Tongue (tissue), 2 donors: ENCODE data around the gene PKHD1. TPM values are rescaled to one million over a fixed set of nuclear protein-coding genes. Genes with fewer than 3 reads are reported as not detected.
"Not testable (repeated sequence)": the region's sequence is repeated elsewhere in the genome, so short reads cannot be mapped to it uniquely, and the experiment has no call there.

ENCODE experiments used
- DNase-seq: peaks from one replicate; pipeline ENCODE4 v3.0.0-alpha.2; 2015
- total RNA-seq: library from RNA; depleted of rRNA; stranded (reverse); fragments of >200 nt; gene quantifications from one replicate; pipeline ENCODE4 v1.2.3, GENCODE V29; 2014

Gene PKHD1
- total RNA-seq, 1 donor from 2014 or later, result 1.4 TPM

DNA sequence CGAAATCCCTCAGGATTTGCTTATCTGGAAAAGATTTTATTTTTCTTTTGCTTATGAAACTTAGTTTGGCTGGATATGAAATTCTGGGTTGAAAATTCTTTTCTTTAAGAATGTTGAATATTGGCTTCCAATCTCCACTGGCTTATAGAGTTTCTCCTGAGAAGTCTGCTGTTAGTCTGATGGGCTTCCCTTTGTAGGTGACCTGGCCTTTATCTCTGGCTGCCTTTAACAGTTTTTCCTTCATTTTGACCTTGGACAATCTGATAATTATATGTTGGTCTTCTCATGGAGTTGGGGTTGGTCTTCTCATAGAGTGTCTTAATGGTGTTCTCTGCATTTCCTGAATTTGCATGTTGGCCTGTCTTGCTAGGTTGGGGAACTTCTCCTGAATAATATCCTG, 234.3 kb downstream of the PKHD1 start:
- DNase-seq, result not testable (repeated sequence)

- DNase-seq, result no peak
Measured at GRCh38 chr6:51846531-51846930, 240.9 kb downstream of the PKHD1 start.

GRCh38 chr6:51844336-51844735, 243.1 kb downstream of the PKHD1 start:
- no peak for DNase-seq

DNA sequence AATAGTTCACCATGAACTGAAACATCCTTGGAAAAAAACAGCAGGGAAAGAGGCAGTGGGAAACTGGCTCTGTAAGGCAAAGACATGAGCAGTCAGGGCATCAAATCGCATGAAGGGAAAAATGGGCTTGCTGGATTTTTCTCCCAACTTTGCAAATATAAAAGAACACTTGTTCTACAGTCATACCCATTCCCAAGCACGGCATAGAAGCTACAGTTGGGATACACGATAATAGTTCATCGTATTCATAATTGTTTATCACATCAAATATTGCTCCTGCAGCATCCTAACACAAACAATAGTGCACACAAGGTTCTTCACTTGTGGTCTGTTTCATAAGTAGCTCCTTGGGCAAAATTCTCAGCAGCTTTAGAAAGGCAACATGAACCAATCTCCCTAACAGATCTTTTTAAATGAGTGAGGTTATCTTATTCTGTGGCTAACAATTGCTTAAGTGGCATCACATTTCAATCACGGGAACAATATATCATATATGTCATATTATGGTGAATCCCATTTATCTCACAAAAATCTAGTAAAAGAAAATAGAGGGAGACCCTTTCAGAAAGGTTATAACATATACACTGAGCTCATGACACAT, 243.9 kb downstream of the PKHD1 start:
- no peak for DNase-seq

DNA sequence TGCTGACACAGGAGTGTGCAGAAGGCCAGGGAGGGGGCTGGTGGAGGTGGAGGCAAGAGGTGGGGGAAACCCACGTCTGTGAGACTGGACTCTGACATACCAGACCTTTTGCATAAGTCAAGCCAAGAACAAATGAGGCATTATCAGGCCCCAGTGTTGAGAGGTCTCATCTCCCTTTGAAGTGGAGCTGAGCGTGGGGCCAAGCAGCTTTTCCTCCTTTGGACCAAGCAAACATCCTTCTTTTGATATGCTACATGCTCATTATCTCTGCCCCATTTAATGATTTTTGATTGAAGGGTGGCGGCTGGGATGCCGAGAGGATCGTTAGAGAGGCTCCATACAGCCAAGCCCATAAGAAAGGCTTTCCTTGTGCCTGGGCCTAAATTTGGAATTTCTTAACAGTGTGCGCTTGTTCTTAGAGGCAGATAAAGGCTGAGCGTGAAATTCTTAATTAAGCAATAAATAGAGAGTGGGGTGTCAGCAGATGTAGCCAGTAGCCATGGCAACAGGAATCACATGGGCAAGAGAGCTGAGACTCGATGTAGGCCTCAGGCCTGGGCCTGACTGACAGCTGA, 244.5 kb downstream of the PKHD1 start:
- DNase-seq, result peak; percentile 47

DNA sequence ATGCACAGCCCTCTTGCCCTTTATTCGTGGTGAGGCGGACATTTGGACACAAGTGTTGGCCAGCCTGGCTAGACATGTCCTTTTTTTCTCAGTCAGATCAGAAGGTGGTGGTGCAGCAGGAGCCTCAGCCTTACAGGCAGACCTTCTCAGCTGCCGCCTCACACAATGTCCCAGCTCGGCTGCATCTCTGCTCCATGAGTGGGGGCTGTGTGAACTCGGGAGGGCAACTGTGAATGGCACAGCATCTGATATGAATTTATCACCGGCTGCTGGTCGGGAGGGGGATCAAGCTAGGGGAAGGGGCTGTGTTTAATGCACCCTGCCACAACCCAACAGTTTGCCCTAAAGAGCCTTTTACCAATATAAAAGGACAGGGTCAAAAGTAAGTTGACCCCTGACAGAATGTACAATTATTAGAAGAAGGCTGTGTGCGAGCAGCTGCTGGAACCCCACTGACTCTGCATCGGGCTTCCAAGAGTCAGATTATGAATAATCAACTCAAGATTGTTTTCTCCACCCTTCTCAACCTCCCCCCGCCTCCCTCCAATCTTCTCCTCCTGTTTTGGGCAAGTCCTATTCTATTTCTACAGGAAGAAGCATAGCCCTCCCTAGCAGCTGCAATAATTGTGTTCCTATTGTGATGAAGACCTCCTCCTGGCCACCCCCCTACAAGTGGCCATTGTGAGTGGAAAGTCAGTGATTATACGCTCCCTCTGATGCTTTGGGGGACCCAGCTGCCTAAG, 245.2 kb downstream of the PKHD1 start:
- DNase-seq, result peak; percentile 31

GRCh38 chr6:51841626-51842025, 245.8 kb downstream of the PKHD1 start:
- DNase-seq, result no peak

GRCh38 chr6:51839726-51840374, 247.6 kb downstream of the PKHD1 start:
- DNase-seq, result no peak

- no peak for DNase-seq
Measured at GRCh38 chr6:51830666-51831065, 256.7 kb downstream of the PKHD1 start.

GRCh38 chr6:51827580-51827979, 259.8 kb downstream of the PKHD1 start:
- DNase-seq, result no peak

DNA sequence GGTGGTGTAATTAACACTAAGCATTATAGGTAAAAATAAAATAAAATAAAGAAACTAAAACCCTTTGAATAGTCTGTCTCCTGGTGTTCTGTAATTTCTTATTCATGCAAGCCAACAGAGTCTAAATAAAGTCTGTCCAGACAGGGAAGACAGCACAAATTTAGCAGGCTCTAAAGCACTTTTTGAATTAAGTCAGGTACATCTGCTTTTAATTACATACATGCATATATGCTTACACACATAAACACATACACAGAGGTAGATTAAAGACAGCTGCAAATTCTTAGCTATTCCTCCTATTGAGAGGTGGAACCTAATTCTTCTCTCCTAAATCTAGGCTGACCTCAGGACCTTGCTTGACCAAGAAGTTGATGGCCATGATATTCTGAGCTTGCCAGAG, 262.5 kb downstream of the PKHD1 start:
- peak; percentile 59 for DNase-seq

DNA sequence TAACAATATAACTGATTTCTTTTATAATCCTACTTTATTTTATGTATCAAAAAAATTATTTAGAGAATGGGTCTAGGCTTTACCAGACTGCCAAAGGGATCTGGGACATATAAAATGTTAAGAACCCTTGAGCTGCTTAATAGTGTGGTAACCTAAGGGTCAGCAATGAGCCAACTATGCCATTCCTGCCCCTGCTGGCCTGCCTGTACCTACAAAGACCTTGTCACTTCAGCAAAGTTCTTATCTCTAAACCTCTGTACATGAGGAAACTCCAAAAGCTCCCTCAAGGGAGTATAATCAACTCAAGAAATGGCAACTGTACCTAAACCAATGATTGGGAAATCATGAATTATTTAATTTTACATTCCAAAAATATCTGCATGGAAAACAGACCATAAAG, 266.9 kb downstream of the PKHD1 start:
- no peak for DNase-seq

- DNase-seq, result no peak
Measured at GRCh38 chr6:51818520-51819022, 268.8 kb downstream of the PKHD1 start.

DNA sequence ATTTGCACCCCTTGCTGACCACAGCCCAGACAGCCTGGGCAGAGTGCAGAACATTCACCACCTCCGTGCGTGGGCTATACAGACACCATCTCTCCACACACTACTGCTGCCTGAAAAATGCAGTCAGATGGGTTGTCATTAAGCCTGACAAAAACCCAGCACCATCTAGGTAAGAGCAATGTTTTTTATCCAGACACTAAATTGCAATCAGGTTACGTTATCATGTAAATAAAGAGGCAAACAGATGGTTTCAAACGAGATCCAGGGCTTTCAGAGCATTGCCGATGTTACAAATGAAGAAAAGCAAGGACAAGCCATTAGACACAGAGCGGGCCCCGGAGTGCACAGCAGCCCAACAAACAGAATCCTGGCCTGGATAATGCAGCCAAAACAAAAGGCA, 269.6 kb downstream of the PKHD1 start:
- no peak for DNase-seq

DNA sequence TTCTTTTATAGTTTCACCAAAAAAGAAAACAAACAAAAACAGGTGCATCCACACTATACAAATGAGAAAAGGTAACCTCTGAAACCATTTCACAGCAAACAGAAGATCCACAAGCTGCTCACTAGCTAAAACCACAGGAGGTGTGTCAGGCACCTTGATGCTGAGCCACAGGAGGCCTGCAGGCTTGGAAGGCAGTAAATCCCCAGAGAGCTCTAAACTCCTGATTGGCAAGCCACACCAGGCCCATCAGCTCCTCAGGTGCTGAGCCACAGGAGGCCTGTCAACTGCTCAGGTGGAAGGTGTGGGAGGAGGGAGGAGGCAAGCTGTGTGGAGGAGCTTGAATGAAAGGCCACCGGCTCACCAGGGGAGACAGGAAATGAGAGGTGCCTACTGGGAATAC, 273.0 kb downstream of the PKHD1 start:
- DNase-seq, result no peak

- no peak for DNase-seq
Measured at GRCh38 chr6:51813904-51814303, 273.5 kb downstream of the PKHD1 start.

DNA sequence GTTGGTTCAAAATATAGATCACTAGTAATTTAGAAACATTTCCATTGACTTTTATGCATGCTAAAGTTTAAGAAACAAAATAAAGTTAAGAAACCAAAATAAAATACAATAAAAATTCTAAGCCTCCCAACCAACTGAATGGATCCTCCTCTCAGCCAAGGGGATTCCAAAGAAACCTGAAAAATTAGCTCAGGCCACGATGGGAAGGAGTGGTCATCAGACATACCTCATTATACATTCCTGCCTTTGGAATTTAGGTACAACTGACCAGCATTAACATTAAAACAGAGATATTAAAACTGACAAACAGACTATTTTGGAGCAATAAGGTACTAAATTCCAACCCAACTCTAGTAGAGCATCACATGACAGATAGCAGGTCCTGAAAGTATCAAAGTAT, 275.2 kb downstream of the PKHD1 start:
- DNase-seq, result no peak

DNA sequence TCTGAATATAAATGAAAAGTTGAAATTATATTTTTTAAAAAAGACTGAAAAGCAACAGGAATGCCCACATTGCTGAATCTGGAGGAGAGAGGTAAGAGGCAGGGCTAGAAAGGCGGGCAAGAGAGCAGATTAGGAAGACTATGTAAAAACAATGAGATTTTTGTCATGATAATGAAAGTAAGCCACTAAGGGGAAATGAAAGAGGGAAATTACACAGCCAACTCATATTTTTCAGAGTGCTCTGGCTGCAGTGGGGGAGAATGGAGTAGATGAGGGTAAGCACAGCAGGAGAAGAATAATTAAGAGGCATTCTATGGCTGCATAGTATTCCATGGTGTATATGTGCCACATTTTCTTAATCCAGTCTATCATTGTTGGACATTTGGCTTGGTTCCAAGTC, 281.9 kb downstream of the PKHD1 start:
- no peak for DNase-seq

DNA sequence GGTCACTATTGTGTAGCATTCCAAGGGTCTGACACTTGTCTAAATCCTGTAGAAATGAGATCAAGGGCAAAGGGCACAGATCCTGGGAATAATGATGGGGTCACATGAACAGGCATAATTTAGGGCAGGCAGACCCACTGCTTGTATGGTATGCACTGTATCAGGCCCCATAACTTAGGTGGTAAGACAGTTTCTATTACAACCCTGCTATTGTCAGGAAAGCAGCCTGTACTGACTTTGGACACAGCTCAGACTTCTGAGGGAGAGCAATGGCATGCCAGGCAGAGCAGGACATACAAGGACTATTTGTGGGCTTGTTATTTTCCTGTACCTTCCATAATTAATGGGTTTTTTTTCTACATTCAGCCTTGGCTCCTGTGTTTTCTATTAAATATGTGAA, 286.8 kb downstream of the PKHD1 start:
- no peak for DNase-seq

- DNase-seq, result no peak
Measured at GRCh38 chr6:51793393-51793792, 294.0 kb downstream of the PKHD1 start.

GRCh38 chr6:51792273-51793030, 295.0 kb downstream of the PKHD1 start:
- DNase-seq, result no peak

DNA sequence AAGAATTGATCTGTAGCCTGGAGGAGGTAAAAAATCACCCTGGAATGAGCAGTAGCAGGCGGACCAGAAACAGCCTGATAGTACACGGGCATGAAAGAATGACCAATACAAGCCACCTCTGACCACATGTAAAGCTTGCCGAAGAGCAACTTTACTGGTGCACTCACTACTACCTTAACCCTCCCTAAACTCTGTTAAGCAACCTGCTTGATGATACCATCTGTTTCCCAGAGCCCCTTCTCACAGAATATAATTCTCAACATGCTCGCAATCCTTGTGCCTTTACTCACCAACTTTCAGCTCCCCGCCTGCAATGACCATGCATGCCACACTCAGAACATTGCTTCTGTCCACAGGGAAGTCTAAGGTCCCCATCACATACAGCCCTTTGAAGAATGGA, 296.5 kb downstream of the PKHD1 start:
- no peak for DNase-seq
